Measurements from ENCODE around the gene RPS4Y2.

DNA sequence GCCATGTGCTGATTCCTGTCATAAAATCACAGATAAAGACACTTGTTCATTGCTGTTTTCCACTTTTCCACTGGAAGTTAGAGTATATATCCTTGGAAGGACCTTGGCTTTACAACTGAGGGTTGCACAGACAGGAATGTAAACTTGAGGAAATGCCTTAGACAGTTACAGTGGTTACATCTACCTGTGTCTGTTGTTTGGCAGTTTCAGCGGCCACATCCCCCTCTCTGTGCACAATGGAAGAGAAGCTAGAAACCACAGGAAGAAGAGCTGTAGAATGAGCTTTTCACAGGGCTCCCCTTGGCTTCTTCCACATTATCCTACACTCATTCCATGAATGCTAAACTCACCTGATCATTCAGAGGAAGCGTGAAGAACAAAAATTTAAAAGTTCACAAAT lies 9.0 kb upstream of the RPS4Y2 start:
- TF ChIP-seq, protein P1, sequence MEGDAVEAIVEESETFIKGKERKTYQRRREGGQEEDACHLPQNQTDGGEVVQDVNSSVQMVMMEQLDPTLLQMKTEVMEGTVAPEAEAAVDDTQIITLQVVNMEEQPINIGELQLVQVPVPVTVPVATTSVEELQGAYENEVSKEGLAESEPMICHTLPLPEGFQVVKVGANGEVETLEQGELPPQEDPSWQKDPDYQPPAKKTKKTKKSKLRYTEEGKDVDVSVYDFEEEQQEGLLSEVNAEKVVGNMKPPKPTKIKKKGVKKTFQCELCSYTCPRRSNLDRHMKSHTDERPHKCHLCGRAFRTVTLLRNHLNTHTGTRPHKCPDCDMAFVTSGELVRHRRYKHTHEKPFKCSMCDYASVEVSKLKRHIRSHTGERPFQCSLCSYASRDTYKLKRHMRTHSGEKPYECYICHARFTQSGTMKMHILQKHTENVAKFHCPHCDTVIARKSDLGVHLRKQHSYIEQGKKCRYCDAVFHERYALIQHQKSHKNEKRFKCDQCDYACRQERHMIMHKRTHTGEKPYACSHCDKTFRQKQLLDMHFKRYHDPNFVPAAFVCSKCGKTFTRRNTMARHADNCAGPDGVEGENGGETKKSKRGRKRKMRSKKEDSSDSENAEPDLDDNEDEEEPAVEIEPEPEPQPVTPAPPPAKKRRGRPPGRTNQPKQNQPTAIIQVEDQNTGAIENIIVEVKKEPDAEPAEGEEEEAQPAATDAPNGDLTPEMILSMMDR (IDR thresholded peaks at IDR 0.05; ENCODE audit: insufficient read depth, low read length, poor library complexity, severe bottlenecking): no peak
- TF ChIP-seq EZH2phosphoT487 (conservative IDR thresholded peaks at IDR 0.05; ENCODE audit: low read length): no peak
